OCI-LY1 (cell line): ENCODE results near the gene TRMT61A.

Experiments used
- CTCF ChIP-seq: fragments of 200-600 bp; sonication (generic), shearing (Covaris generic); IDR thresholded peaks from 2 replicates; pipeline ENCODE4 v1.5.1; 2017; ENCODE audit warnings: mild to moderate bottlenecking, antibody characterized with exemption, low read length, moderate library complexity, mixed read lengths
- EZH2 ChIP-seq: fragments of 200-600 bp; sonication (generic), shearing (Covaris generic); IDR thresholded peaks from 2 replicates; pipeline ENCODE4 v1.8.0; 2017; ENCODE audit warnings: borderline replicate concordance, mixed run types, mild to moderate bottlenecking, antibody characterized with exemption, low read length, moderate library complexity, mixed read lengths

DNA sequence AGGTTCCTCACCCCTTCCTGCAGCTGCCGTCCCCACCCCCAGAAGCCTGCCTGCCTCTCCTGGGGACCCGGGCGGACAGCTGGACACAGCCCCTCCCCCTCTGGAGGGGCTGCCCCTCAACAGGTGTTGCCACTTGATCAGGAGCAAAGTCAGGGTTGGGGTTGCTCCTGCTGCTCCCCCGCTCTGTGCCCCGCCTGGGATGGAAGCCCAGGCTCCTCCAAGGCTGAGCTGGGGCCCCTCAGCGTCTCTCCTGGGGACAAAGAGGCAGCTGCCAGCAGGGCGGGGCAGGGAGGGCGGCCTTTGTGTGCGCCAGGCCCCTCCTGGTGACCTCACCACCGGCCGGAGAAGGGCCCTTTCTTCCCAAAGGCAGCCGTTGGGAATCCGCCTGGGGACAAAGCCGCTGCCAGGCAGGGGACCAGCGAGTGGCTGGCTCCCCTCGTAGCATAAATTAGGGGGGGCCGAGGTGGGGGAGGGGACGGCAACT, 13.7 kb downstream of the TRMT61A start:
- TF ChIP-seq CTCF (no peak), EZH2 (no peak)
